ENCODE data around the gene PCDH12.
"Not testable (repeated sequence)": the region's sequence is repeated elsewhere in the genome, so short reads cannot be mapped to it uniquely, and the experiment has no call there.

PCDH12 gene

GRCh38 chr5:141941779-141942178 lies 16.2 kb downstream of the PCDH12 start:
- H3K27ac ChIP-seq: no peak overlapping the region
- no peak for DNase-seq (ENCODE audit: low read depth, low spot score)

DNA sequence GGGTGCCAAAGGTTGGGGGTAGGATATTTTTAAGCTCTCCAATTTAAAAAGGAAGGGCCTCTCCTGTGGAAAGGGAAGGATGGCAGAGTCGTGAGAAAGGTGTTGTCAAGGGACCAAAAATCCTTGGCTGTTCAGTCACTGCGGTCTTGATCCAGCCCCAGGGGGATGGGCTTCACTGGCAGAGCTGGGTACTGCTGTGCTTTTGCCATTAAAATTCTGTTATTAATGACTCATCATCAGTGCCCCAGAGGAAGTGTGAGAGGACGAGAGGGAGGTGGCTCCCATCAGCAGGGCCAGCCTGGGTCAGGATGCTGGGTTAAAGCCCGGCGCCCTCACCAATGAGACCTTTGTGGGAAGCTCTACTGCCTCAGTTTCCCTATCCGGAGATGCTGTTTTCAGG lies 16.7 kb downstream of the PCDH12 start:
- no peak overlapping the region for H3K27ac ChIP-seq
- DNase-seq (ENCODE audit: low read depth, low spot score): no peak

GRCh38 chr5:141940695-141941271 lies 17.2 kb downstream of the PCDH12 start:
- no peak for DNase-seq (ENCODE audit: low read depth, low spot score)
- H3K27ac ChIP-seq: no peak overlapping the region

- peak overlapping the region; percentile 24 for H3K27ac ChIP-seq
- peak; percentile 49 for DNase-seq (ENCODE audit: low read depth, low spot score)
These were observed 22.5 kb downstream of the PCDH12 start for GRCh38 chr5:141935538-141935937.

DNA sequence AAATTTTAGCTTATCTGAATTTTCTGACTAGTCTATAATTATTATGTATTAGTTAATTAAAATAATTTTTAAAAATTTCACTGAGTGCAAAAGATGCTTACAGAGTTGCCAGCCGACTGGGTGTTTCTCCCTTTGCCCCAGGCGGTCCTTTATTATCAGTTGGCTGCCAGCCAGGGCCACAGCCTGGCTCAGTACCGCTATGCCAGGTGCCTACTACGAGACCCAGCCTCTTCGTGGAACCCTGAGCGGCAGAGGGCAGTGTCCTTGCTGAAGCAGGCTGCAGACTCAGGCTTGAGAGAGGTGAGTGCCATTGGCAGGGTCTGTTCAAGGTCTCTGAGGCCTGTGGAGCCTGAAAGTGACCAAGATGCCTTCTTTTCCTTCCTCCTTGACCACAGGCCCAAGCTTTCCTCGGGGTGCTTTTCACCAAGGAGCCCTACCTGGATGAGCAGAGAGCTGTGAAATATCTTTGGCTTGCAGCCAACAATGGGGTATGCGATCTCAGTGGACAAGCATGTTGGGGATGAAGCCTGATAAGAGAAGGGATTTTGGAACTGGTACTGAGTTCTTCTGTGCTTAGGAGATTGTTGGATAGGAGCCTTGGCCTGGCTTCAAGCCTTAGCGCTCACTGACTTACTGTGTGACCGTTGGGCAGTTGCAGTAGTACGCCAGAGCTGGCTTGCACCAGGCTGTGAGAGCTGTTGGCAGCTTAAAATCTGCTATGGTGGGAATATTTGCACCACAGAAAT lies 23.7 kb downstream of the PCDH12 start:
- H3K27ac ChIP-seq: peak overlapping the region; percentile 24
- no peak for DNase-seq (ENCODE audit: low read depth, low spot score)

DNA sequence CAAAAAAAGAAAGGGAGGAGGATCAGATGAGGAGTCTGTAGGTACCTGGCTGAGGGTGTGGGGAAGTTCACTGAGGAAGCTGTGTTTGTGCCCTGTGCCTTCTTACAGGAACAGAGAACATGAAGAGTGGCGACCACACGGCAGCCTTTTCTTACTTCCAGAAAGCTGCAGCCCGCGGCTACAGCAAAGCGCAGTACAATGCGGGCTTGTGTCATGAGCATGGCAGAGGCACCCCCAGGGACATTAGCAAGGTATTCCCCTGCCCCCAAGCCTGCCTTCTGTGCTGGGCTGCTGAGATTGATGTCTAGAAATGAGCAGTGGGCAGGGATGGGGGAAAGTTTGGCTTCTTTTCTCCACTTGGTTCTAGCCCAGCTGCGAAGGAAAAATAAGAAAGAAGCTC lies 24.9 kb downstream of the PCDH12 start:
- no peak overlapping the region for H3K27ac ChIP-seq
- DNase-seq (ENCODE audit: low read depth, low spot score): no peak

GRCh38 chr5:141931694-141932093 lies 26.3 kb downstream of the PCDH12 start:
- no peak overlapping the region for H3K27ac ChIP-seq
- DNase-seq (ENCODE audit: low read depth, low spot score): no peak

DNA sequence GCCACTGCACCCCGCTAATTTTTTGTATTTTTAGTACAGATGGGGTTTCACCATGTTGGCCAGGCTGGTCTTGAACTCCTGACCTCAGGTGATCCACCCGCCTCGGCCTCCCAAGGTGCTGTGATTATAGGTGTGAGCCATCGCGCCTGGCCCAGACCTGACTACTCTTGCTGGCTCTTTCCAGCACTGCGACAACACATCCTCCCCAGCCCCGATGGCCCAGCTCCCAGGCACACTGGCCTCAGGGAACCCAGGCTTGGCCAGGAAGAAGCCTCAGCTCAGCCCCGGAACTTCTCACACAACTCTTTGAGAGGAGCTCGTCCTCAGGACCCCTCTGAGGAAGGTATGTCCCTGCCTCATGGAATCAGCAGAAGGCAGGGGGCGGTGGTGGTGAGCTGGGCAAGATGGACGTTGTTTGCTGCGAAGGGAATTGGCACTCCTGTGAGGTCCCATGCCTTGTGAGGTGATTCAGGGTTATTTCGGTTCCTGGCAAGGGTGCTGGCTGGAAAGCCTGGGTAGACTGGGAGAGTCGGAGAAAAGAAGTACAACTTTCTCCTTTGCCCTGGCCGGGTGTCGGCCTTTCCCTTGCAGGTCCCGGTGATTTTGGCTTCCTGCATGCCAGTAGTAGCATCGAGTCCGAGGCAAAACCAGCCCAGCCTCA lies 28.5 kb downstream of the PCDH12 start:
- no peak overlapping the region for H3K27ac ChIP-seq
- DNase-seq (ENCODE audit: low read depth, low spot score): no peak

GRCh38 chr5:141928051-141928450 lies 30.0 kb downstream of the PCDH12 start:
- no peak overlapping the region for H3K27ac ChIP-seq
- no peak for DNase-seq (ENCODE audit: low read depth, low spot score)

GRCh38 chr5:141926434-141926833 lies 31.6 kb downstream of the PCDH12 start:
- DNase-seq (ENCODE audit: low read depth, low spot score): no peak

GRCh38 chr5:141923448-141924313 lies 34.3 kb downstream of the PCDH12 start, which contains the start of gene DELE1:
TSS of gene DELE1 (plus strand) at chr5:141923871. CDS start at chr5:141923942, 71 bp downstream.
- peak; percentile 48 for DNase-seq (ENCODE audit: low read depth, low spot score)
- peak within 1 kb of the TSS; percentile 92 for H3K27ac ChIP-seq

More at GRCh38 chr5:141926434-141926833, 31.6 kb downstream of the PCDH12 start:
- H3K27ac ChIP-seq: no peak overlapping the region

DNA sequence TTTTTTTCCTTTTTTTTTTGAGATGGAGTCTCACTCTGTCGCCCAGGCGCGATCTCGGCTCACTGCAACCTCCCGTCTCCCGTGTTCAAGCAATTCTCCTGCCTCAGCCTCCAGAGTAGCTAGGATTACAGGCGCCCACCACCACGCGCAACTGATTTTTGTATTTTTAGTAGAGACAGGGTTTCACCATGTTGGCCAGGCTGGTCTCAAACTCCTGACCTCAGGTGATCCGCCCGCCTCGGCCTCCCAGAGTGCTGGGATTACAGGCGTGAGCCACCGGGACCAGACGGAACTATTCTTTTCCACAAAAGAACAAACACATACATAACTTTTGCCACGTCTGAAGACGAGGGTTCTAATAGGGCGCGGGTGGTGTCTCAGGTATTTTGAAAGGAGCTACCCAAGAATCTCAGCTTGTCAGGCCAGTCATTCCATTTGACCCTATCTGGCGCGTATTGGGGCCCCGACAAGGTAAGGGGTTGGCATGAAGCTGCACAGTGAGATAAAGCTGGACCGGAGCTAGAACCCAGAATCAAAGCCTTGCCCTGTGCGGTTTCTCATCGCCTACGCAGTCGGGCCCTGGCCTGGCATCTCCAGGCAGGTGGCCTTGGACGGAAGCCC lies 35.1 kb downstream of the PCDH12 start:
- peak overlapping the region; percentile 92 for H3K27ac ChIP-seq
- DNase-seq (ENCODE audit: low read depth, low spot score): not testable (repeated sequence)

GRCh38 chr5:141920771-141921170 lies 37.2 kb downstream of the PCDH12 start:
- H3K27ac ChIP-seq: no peak overlapping the region
- DNase-seq (ENCODE audit: low read depth, low spot score): no peak

- DNase-seq (ENCODE audit: low read depth, low spot score): no peak
- no peak overlapping the region for H3K27ac ChIP-seq
These were observed 38.5 kb downstream of the PCDH12 start for GRCh38 chr5:141919218-141920119.

GRCh38 chr5:141917760-141918159 lies 40.2 kb downstream of the PCDH12 start:
- H3K27ac ChIP-seq: no peak overlapping the region
- no peak for DNase-seq (ENCODE audit: low read depth, low spot score)

DNA sequence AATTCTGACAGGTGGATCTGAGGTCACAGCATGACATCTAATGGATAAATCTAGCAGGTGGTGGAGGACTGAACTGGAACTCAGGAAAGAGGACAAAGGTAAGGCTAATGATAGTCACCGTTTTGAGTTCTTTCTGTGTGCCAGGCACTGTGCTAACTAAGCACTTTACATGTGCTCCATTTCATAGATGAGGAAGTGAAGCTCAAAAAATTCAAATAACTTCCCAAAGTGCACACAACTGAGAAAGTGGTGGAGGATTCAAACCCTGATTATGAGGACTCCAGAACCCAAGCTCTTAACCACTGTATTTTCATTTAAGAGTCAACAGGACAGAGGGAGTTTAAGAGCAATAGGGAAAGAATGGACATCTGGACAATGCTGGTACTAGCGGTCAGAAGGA lies 41.5 kb downstream of the PCDH12 start:
- H3K27ac ChIP-seq: no peak overlapping the region
- DNase-seq (ENCODE audit: low read depth, low spot score): no peak

DNA sequence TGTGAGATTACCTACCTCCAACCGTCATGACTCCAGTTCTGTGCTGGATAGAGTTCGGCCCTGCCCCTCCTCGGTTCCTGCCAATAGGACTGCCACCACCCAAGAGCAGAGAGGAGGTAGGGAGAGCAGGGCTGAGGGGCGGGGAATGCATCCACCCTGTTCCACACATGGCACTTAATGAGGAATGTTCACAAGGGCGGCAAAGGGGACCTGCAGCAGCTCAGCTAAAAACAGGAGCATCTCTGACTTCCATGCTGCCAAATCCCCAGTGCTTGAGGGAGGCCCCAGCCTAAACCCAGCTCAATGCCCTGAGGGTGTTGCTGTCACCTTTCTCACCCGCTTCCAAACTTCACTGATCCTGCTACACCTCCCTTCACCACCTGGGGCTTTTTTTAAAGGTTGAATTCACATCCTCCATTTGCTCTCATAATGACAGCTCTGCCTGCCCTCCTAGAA lies 42.1 kb downstream of the PCDH12 start:
- no peak overlapping the region for H3K27ac ChIP-seq
- DNase-seq (ENCODE audit: low read depth, low spot score): no peak

GRCh38 chr5:141914797-141915196 lies 43.2 kb downstream of the PCDH12 start:
- no peak for DNase-seq (ENCODE audit: low read depth, low spot score)

GRCh38 chr5:141914199-141914743 lies 43.7 kb downstream of the PCDH12 start:
- DNase-seq (ENCODE audit: low read depth, low spot score): no peak

More at GRCh38 chr5:141914797-141915196, 43.2 kb downstream of the PCDH12 start:
- H3K27ac ChIP-seq: no peak overlapping the region

More at GRCh38 chr5:141914199-141914743, 43.7 kb downstream of the PCDH12 start:
- no peak overlapping the region for H3K27ac ChIP-seq
